ENCODE results near the gene SLC1A2. TPM values are rescaled to one million over a fixed set of nuclear protein-coding genes. Genes with fewer than 3 reads are reported as not detected.

The SLC1A2 gene
- total RNA-seq, 1 donor from 2014 or later, result 0.41 TPM

DNA sequence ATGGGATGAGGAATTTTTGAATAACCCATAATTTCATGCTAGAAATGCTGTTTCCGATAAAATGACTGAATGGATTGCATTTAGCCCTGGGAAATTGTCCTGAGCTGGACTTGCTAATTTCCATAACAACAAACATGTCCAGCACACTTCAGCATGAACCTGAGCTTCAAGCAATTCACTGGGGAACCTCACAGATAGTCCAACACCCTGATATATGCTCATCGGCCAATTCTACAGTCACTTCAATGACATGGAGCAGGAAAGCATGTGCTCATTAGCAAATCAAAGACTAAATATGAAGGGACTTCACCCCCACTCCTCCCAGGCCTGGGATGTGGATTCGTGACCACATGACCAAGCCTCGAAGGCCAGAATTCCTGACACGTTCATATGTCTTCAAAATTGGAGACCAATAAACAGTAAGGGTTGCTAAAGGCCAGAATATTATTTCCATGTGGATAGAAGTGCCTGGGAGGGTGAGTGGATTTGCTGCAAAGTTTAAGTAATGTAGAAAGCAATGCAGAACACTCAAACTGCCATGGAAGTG is 131.9 kb downstream of the SLC1A2 start:
- no peak overlapping the region for H3K4me3 Mint-ChIP-seq (ENCODE audit: unreplicated experiment)
- no peak for DNase-seq (ENCODE audit: low spot score)
- TF ChIP-seq, protein P1, sequence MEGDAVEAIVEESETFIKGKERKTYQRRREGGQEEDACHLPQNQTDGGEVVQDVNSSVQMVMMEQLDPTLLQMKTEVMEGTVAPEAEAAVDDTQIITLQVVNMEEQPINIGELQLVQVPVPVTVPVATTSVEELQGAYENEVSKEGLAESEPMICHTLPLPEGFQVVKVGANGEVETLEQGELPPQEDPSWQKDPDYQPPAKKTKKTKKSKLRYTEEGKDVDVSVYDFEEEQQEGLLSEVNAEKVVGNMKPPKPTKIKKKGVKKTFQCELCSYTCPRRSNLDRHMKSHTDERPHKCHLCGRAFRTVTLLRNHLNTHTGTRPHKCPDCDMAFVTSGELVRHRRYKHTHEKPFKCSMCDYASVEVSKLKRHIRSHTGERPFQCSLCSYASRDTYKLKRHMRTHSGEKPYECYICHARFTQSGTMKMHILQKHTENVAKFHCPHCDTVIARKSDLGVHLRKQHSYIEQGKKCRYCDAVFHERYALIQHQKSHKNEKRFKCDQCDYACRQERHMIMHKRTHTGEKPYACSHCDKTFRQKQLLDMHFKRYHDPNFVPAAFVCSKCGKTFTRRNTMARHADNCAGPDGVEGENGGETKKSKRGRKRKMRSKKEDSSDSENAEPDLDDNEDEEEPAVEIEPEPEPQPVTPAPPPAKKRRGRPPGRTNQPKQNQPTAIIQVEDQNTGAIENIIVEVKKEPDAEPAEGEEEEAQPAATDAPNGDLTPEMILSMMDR (IDR thresholded peaks at IDR 0.05; ENCODE audit: unreplicated experiment), result no peak
- no peak overlapping the region for H3K27ac Mint-ChIP-seq (ENCODE audit: unreplicated experiment)
- no peaks in the 10 kb centered on the region for H3K4me1 Mint-ChIP-seq (ENCODE audit: unreplicated experiment)
- H3K36me3 Mint-ChIP-seq (ENCODE audit: low read depth, unreplicated experiment), result no peaks in the 10 kb centered on the region
- no peaks in the 10 kb centered on the region for H3K27me3 Mint-ChIP-seq (ENCODE audit: unreplicated experiment)
- H3K9me3 Mint-ChIP-seq (ENCODE audit: unreplicated experiment), result no peaks in the 10 kb centered on the region

DNA sequence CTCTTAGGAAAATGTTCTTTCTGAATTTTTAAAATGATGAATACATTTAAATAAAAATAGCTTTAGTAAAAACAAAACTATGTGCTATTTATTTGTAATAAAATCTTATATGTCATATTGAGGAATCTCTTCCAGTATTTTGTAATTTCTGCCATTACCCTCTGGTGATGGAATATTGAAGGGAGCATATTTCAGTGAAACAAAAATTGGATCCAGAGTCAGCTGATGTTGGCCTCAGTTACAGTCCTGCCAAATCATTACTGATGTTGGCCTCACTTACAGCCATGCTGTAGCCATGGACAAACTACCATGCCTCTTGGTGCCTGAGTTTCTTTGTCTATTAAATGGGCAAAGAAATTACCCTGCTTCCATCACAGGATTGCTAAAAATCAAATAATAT is 133.2 kb downstream of the SLC1A2 start:
- H3K4me3 Mint-ChIP-seq (ENCODE audit: unreplicated experiment), result no peak overlapping the region
- H3K27ac Mint-ChIP-seq (ENCODE audit: unreplicated experiment), result no peak overlapping the region
- H3K9me3 Mint-ChIP-seq (ENCODE audit: unreplicated experiment), result no peaks in the 10 kb centered on the region
- no peaks in the 10 kb centered on the region for H3K4me1 Mint-ChIP-seq (ENCODE audit: unreplicated experiment)
- no peaks in the 10 kb centered on the region for H3K27me3 Mint-ChIP-seq (ENCODE audit: unreplicated experiment)
- H3K36me3 Mint-ChIP-seq (ENCODE audit: low read depth, unreplicated experiment), result no peaks in the 10 kb centered on the region
- TF ChIP-seq, protein P1 (IDR thresholded peaks at IDR 0.05; ENCODE audit: unreplicated experiment), result no peak
- DNase-seq (ENCODE audit: low spot score), result no peak

DNA sequence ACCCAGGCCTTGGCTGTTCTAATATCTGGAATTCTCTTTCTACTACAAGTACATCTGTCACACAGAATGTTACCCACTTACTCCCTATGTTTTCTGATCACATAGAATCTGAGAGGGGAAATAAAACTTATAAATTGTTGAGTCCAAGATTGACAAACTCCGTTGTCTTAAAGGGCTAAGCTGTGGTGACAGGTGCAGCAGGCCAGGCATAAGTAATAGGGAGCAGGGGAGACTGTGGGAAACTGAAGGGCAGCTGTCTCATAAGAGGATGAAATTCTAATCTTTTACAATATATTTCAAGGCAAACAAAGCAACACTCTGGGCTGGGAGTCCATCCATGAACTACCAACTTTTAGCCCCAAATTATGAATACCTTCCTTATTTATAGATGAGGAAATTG is 133.9 kb downstream of the SLC1A2 start:
- Mint-ChIP-seq H3K27me3 (ENCODE audit: unreplicated experiment) (no peaks in the 10 kb centered on the region), H3K9me3 (ENCODE audit: unreplicated experiment) (no peaks in the 10 kb centered on the region), H3K4me1 (ENCODE audit: unreplicated experiment) (no peaks in the 10 kb centered on the region), H3K27ac (ENCODE audit: unreplicated experiment) (no peak overlapping the region), H3K36me3 (ENCODE audit: low read depth, unreplicated experiment) (no peaks in the 10 kb centered on the region), H3K4me3 (ENCODE audit: unreplicated experiment) (no peak overlapping the region)
- no peak for DNase-seq (ENCODE audit: low spot score)
- TF ChIP-seq, protein P1 (IDR thresholded peaks at IDR 0.05; ENCODE audit: unreplicated experiment), result no peak

DNA sequence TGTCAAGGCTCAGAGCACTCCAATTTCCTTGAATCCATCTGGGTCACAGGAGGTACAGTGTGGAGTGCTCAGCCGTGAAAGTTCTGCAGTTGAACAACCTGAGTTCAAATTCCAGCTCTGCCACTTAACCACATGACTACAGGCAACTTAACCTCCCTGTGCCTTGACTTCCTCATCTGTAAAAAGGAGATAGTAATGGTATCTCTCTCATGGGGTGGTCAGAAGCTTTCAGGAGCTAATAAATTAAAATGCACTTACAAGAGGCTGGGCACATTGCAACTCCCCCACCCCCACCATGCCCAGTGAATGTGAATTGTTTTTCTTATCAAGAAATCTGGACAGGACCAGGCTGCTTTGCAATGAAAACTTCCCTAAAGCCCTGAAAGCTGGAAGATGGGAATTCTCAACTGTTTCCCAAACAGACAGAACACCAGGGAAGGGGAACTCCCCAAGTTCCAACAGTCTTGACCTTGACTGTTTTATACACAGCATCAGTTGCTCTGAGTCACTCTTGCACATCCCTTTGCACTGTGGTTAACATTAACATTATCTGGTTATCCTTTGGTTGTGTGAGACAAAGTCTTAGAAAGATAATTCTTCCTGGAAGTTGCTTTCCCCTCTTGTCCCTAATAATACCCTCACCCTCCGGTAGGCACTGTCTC is 137.0 kb downstream of the SLC1A2 start:
- Mint-ChIP-seq H3K9me3 (ENCODE audit: unreplicated experiment) (no peaks in the 10 kb centered on the region), H3K27me3 (ENCODE audit: unreplicated experiment) (peaks cover 5% of the 10 kb centered on the region), H3K27ac (ENCODE audit: unreplicated experiment) (no peak overlapping the region), H3K36me3 (ENCODE audit: low read depth, unreplicated experiment) (no peaks in the 10 kb centered on the region), H3K4me1 (ENCODE audit: unreplicated experiment) (no peaks in the 10 kb centered on the region), H3K4me3 (ENCODE audit: unreplicated experiment) (no peak overlapping the region)
- TF ChIP-seq, protein P1 (IDR thresholded peaks at IDR 0.05; ENCODE audit: unreplicated experiment), result no peak
- DNase-seq (ENCODE audit: low spot score), result no peak

DNA sequence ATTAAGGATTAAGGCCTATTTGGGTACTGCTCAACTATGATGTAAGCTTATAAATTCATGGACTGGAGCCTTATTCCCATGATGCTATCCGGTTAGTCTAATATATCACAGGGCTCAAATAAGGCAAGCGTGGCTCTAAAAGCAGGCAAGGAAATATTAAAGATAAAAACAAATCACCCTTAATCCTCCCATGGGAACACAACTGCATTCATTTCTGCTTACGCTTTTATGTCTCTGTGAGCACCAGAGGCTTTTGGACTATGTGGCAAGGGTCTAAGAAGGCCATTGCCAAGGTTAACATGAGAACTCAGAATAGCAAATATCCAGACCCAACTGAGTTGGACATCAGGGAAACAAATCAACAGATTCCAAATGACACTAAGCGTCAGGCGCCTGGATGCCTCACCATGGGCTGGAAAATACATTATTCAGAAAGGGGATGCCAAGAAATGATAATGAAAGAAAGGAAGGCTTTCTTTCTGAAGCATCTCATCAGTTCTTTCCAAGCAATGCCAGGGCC is 138.1 kb downstream of the SLC1A2 start:
- no peaks in the 10 kb centered on the region for H3K36me3 Mint-ChIP-seq (ENCODE audit: low read depth, unreplicated experiment)

More for the DNA sequence above, 138.1 kb downstream of the SLC1A2 start:
- Mint-ChIP-seq H3K27ac (ENCODE audit: unreplicated experiment) (no peak overlapping the region), H3K9me3 (ENCODE audit: unreplicated experiment) (no peaks in the 10 kb centered on the region), H3K4me1 (ENCODE audit: unreplicated experiment) (no peaks in the 10 kb centered on the region), H3K27me3 (ENCODE audit: unreplicated experiment) (peaks cover 5% of the 10 kb centered on the region), H3K4me3 (ENCODE audit: unreplicated experiment) (no peak overlapping the region)
- no peak for DNase-seq (ENCODE audit: low spot score)
- TF ChIP-seq, protein P1 (IDR thresholded peaks at IDR 0.05; ENCODE audit: unreplicated experiment), result no peak
